ENCODE results near the gene RFC3.
"Not testable (repeated sequence)": the region's sequence is repeated elsewhere in the genome, so short reads cannot be mapped to it uniquely, and the experiment has no call there.

Gene RFC3

DNA sequence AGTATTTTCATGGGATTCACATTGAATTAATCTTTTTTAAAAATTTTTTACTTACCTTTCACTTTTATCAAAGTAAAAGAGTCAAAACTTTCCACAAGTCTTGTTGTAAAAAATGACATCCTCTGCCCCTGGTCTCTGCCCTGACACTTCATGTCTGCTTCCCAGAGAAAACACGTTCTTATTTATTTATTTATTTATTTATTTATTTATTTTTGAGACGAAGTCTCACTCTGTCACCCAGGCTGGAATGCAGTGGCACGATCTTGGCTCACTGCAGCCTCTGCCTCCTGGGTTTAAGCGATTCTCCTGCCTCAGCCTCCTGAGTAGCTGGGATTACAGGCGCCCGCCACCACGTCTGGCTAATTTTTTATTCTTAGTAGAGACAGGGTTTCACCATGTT, 5.1 kb upstream of the RFC3 start:
- DNase-seq = not testable (repeated sequence)

DNA sequence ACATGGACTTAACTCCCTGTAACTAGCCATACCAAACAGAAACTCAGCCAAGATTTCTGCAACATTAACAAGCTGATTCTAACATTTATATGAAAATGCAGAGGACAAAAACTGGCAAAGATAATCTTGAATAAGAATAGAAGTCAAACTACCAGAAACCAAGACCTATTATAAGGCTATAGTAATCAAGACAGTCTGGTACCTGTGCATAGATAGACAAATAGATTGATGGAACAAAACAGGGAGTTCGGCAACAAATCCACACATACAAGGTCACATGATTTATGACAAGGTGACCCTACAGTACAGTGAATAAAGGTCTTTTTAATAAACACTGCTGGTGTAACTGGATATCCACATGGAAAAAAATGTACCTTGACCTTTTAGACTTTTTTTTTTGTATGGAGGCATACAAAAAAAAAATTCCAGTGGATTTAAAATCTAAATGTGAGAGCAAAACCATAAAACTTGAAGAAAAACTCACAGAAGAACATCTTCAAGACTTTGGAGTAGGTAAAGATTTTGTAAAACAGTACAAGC, 2.9 kb upstream of the RFC3 start:
- DNase-seq = no peak

DNA sequence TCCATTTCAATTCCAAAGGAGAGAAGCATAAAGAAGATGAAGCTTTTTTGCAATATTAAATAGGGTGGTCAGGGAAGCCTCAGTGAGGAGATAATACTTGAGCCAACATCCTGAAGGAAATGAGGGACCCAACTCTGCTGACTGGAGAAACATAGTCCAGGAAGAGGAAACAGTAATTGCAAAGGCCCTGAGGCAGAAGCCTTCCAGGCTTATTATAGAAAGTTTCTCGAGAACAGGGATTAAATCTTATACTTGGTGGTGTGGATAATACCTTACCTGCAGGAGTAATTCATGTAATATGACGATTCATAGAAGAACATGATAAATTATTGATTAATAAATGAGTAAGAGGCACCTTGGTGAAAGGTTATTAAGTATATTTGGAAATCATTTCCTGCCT, 1.0 kb upstream of the RFC3 start:
- no peak for DNase-seq

DNA sequence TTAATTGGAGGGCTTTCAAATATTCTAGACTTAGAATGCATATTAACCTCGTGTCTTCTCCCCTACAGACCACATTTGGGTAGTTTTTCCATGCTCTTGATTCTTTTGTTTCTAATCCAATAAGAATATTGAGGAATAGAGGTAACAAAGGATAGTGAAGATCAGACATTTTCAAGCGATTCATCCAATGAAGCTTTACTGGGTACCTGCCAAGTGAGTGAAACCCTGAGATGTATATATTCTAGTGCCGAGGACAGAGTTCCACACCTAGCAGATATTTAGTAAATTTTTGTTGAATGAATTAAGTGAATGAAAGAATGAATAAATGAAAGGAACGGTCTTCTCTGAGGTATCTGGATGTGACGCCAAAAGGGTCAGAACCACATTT, 442 bp upstream of the RFC3 start:
- DNase-seq = no peak

DNA sequence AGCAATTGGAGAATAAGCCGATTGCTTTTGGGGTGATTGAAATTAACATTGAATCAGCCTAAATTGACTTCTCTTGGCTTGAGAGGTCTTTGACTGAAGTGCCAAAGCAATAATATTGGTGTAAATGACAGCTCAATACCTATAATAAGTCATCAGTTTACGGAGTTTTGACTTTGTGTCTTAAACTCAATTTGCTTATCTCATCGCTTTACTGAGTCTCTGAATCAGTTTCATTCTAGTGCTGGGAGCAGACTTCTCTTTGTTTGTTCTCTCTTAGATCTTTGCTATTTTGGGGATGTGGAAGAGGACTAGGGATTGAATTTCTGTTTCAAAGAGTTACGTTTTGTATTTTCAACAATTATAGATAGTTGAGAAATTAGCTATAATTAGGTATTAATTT, 7.1 kb downstream of the RFC3 start:
- DNase-seq = no peak

DNA sequence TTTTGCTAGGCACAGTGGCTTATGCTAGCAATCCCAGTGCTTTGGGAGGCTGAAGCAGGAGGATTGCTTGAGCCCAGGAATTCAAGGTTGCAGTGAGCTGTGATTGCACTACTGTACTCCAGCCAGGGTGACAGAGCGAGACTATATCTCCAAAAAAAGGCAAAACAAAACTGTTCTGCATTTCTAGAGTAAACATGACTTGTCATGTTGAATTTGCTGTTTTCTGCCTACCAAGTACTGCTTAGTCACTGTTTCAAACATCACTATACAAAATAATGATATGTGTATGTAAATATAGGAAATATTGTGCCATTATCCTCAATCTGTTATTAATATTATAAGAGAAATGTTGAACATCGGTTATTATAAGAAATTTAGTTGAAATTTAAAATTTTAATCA, 9.2 kb downstream of the RFC3 start:
- no peak for DNase-seq

DNA sequence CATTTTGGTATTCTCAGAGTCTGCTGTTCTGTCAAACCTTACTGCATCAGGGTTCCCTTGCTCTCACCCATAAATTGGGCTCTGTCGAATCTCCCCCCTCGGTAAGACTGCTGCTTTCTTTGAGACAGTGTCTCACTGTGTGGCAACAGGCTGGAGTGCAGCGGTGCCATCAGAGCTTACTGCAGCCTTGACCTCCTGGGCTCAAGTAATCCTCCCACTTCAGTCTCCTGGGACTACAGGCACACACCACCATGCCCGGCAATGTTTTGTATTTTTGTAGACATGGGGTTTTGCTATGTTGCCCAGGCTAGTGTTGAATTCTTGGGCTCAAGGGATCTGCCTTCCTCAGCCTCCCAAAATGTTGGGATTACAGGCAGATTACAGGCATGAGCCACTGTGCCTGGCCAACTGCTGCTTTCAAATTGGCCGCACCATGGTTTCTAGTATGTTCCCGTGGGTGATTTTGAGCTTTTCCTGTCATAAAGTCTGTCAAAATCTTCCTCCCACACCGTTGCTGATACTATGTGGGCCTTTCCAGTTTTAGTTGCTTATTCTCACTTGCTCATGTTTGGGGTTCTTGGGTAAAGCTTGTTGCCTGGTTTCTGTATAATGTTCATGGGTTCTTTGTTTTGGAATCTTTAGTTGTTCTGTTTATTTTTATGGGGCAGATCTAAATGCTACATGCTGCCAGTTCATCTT, 10.6 kb downstream of the RFC3 start:
- DNase-seq = no peak

DNA sequence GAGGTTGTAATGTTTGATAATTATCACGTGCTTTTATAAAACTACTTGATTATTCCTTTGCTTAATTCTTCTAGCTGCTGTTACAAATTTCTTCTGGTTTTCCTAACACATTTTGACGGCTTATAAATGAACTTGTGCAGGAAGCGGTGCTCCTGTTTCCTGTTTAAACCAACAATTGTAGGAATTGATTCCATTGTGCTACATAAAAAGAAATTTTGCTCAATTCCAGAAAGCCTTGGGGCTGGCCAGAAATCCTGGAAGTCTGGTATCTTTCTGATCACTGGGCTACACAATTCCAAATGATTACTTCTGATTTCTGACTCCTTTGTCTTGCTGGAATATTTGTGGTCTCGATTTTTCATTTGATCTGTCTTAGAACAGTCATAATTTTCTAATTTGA, 14.9 kb downstream of the RFC3 start:
- no peak for DNase-seq

DNA sequence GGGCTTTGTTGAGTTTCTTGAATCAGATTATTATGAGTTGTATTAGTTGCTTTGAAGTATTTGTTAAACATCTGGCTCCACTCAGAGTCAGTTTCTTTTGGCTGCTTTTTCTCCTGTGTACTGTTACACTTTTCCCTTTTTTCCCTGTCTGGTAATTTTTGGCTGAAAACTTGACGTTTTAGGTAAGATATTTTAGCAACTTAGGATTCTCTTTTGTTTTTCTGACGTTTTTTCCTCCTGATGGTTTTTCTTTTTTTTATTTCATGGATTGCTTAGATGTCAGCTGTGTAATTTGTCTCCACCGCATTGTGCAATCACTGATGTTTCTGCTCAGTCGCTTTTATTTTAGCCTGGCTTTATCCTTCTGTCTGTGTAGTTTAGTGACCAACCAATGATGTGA, 20.7 kb downstream of the RFC3 start:
- no peak for DNase-seq

DNA sequence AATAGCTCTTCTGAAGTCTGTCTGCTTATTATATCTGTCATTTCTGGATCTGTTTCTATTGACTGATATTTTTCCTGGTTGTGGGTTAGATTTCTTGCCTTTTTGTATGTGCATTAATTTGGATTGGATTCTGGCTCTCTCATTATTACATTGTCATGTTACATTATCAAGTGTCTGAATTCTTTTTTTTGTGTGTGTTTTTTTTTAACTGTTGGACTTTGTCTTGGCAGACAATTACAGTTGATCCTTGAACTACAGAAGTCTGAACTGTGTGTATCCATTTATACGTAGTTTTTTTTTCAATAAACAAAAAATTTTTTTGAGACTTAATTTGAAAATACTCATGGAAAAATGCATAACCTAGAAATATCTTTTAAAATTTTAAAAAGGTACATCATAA, 22.5 kb downstream of the RFC3 start:
- no peak for DNase-seq

DNA sequence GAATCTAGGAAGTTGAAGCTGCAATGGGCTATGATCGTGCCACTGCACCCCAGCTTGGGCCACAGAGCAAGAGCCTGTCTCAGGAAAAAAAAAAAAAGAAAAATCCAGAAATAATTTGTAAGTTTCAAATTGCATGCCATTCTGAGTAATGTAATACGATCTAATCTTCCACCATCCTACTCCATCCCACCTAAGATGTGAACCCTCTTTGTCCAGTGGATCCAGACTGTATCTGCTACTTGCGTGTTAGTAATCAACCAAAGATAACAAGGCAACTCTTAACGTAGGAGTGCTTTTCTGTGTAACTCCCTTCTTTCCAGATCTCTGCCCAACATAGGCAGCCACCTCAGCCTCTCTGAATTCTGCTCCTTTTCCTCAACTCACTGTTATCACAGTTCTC, 24.3 kb downstream of the RFC3 start:
- no peak for DNase-seq

DNA sequence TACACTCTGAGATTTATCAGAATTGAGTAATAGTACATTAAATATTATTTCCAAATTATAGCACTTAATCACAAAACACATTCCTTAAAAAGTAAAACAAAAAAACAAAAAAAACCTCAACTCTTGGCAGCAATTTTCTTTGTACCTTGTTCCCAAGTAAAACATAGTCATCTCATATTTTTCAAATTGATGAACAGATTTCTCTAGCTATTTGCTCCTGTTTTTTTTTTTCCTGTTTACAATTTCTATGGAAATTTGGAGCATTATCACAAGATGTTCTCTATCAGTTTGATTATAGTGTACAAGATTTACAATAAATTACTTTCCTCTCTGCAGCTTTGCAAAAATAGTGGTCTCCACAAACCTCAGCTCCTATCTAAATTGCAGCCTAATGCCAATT, 25.0 kb downstream of the RFC3 start:
- no peak for DNase-seq

DNA sequence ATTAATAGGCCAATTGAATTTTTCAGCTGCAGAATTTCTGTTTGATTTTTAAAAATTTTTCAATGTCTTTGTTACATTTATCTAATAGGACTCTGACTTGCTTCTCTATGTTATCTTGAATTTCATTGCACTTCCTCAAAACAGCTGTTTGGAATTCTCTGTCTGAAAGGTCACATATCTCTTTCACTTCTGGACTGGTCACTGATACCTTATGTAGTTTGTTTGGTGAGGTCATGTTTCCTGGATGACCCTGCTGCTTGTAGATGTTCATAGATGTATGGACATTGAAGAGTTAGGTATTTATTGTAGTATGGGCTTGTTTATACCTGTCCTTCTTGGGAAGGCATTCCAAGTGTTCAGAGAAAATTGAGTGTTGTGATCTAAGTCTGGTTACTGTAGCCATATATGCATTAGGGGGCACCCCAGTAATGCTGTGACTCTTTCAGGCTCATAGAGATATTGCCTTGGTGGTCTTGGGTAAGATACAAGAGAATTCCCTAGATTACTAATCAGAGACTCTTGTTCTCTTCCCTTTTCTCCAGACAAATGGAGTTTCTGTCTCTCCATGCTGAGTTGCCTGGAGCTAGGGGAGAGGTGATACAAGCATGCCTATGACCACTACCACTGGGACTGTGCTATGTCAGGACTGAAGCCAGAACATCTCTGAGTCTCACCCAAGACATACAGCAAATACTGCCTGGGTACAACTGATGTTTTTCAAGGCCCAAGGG, 27.8 kb downstream of the RFC3 start:
- no peak for DNase-seq

DNA sequence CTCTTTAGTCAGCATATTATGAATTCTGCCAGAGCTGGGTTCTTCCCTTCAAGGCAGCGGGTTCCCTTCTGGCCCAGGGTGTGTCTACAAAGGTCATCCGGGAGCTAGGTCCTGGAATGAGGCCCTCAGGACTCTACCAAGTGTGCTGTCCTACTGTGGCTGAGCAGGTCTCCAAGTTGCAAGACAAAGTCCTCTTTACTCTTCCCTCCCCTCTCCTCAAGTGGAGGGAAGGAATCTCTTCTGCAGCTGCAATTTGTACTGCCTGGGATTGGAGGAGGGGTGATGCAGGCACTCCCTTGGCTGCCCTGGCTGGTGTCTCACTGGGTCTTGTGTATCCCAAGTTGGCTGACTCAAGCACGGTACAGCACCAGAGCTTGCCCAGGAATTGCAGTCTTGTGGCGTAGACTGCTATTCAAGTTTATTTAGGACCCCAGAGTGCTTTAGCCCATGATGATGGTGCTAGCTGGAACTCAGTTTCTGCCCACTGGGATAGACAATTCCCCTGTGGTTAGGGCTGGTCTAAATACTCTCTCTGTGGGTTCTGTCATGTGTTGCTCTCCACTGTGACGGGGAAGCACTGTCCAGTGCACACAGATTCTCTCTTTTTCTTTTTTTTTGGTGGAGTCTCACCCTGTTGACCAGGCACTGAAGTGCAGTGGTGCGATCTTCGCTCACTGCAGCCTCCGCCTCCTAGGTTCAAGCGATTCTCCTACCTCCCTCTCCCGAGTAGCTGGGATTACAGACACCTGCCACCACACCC, 28.5 kb downstream of the RFC3 start:
- DNase-seq = no peak

DNA sequence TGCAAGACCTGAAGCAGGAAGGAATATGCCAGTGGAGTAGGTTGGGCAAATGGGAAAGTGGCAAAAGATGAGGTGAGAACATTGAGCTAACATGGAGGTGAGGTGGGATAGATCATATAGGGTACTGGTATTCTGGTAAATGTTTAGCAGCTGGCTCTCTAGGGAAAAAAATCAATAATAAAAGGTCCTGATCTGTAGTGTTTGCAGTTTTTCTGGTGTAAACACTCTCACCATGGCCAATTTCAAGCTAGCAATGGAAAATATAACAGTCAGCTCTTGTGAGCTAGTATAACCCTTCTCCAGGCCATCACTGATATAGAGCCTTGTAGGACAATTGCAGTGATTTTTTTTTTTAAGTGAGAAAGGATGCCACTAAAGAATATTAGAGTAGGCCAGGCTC, 31.3 kb downstream of the RFC3 start:
- no peak for DNase-seq

DNA sequence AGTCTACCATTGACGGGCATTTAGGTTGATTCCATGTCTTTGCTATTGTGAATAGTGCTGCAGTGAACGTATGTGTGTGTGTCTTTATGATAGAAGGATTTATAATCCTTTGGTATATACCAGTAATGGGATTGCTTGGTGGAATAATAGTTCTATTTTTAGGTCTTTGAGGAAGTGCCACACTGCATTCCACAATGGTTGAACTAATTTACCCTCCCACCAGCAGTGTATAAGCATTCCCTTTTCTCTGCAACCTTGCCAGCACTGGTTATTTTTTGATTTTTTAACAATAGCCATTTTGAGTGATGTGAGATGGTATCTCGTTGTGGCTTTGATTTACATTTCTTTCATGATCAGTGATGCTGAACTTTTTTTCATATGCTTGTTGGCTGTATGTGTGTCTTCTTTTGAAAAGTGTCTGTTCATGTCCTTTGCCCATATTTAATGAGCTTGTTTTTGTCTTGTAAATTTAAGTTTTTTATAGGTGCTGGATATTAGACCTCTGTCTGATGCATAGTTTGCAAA, 37.5 kb downstream of the RFC3 start:
- no peak for DNase-seq

DNA sequence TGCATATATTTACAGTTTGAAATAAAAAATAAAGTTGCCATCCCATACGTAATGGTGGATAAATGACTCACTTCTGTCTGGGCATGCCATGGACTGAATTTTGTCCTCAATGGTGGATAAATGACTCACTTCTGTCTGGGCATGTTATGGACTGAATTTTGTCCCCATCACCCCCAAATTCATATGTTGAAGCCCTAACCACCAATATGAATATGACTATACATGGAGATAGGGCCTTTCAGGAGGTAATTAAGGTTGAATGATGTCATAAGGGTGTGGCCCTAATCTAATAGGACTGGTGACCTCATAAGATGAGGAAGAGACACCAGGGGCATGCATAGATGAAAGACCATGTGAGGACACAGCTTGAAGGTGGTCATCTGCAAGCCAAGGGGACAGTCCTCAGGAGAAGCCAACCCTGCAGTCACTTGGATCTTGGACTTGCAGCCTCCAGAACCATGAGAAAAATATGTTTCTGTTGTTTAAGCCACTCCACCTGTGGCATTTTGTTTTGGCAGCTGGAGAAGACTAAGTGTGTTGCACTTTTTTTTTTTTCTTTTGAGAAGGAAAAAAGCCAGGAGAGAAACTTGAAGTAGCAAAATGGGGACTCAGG, 41.8 kb downstream of the RFC3 start:
- no peak for DNase-seq

DNA sequence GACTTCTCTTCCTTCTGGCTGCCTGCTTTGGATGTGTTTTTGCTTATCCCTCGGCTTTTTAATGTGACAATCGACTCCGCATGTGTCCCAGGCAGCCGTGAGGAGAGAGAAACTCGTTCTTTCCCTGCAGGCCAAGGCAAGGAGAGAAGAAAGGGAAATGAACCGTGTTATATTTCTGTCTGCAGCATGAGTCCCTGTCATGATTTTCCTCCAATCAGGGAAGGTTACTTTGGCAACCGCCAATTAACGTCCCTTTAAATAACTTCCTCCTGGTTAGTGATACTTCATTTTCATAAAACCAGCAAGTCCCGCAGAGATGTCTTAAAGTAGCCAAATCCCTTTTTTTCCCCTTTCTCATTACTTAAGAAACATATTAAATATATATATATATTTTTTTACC, 42.6 kb downstream of the RFC3 start:
- no peak for DNase-seq

DNA sequence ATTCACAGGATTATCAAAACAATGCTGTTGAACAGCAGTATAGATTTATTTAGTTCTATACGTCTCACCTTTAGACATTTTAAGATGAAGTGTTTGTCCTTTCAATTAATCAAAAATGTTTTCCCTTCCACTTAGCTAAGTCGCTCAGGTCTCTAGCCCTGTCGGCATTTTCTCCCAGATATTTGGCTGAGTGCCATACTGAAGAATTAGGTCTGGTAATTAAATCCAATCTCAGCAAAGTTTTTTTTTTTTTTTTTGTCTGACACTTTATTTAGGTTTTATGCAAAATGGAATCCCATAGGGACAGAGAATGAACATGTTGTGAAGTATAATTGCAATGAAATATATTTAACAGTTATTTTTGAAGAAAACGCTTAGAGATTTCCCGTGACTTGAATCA, 44.1 kb downstream of the RFC3 start:
- DNase-seq = no peak

DNA sequence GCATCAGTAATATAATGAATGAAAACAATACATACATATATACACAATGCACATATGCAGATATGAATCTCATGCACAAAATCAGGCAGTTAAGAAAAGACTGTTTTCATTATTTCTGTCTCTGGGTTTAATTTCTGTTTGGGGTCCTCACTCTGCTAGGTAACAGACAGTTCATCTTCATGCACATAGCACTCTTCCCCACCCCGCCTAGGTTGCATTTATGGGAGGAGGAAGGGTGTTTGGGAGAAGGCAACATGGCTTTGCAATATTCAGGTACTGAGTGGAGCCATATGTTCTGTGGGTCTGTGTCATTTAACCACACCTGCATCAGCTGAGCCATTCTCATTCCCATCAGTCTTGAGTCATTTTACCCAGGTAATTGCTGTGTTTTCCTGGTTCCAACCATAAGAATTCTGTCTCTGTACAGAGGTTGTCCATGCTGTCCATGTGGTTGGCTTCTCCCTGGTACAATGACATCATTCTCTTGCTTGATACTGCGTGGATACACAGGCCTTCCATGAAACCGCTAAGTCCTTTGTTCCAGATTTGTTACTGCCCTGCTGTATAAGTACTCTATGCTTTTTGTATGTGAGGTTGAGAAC, 45.3 kb downstream of the RFC3 start:
- no peak for DNase-seq

DNA sequence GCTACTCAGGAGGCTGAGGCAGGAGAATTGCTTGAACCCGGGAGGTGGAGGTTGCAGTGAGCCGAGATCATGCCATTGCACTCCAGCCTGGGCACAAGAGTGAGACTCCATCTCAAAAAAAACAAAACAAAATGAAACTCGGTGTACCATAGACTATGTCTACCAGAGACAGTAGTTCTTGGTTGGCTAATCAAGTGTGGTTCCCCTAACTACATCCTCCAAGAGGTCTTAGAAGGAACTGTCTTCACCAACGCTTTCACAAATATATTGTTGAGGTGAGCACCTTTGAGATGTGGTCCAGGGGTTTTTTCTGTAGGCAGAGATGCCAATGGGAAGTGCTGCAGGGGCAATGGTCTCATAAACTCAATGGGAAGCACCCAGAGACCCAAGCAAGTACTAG, 48.0 kb downstream of the RFC3 start:
- no peak for DNase-seq

DNA sequence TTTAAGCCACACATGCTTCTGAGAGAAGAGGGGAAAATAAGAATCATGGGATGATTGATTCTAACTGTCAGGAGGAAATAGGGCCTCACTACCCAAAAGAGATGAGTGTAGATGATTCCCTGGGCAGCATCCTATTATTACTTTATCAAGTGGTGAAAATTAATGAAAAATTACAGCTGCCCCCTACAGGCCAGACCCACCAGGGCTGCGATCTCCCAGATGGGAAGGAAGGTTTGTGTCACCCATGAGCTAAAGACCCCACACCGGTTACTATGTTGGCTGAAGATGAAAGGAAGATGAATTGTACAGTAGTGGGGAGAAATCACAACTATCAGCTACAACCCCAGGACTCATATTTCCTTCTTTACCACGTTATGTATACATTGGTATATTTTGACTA, 49.5 kb downstream of the RFC3 start:
- no peak for DNase-seq

Measured in CD4-positive, alpha-beta T cell treated with Interleukin-15 for 1 hour (primary cell).